Measurements from ENCODE around the gene SEC16A. TPM values are rescaled to one million over a fixed set of nuclear protein-coding genes. Genes with fewer than 3 reads are reported as not detected.

SEC16A gene
- total RNA-seq, 2 donors from 2014 or later, result 94.7 to 111 TPM

GRCh38 chr9:136401173-136401922 is 81.5 kb downstream of the SEC16A start:
- Histone ChIP-seq H3K36me3 (no peaks in the 10 kb centered on the region), H3K27ac (no peak overlapping the region), H3K4me3 (no peak overlapping the region), H3K9me3 (no peaks in the 10 kb centered on the region), H3K27me3 (replicated peaks; ENCODE audit: insufficient read depth) (no peaks in the 10 kb centered on the region), H3K4me1 (replicated peaks) (peaks cover 4% of the 10 kb centered on the region)
- no peak for TF ChIP-seq POLR2AphosphoS5 (IDR thresholded peaks at IDR 0.05)
- TF ChIP-seq CTCF (IDR thresholded peaks at IDR 0.05), result no peak
- TF ChIP-seq POLR2A (IDR thresholded peaks at IDR 0.05), result no peak
- intact Hi-C loops (cut with DNase I), result no loop called here
- WGBS, result 94% methylated on average over 18 of the region's 18 CpGs
- DNase-seq (ENCODE audit: low spot score), result no peak

GRCh38 chr9:136400038-136400834 is 82.6 kb downstream of the SEC16A start, which contains the start of gene SNAPC4:
Gene SNAPC4 (minus strand): TSS chr9:136400170. CDS start chr9:136398428, 1,742 bp downstream.
- peak; percentile 73 for DNase-seq (ENCODE audit: low spot score)
- Histone ChIP-seq H3K36me3 (peaks cover 0 to 5% of the 10 kb centered on the region in 2 donors), H3K27me3 (replicated peaks; ENCODE audit: insufficient read depth) (no peaks in the 10 kb centered on the region), H3K9me3 (no peaks in the 10 kb centered on the region), H3K27ac (peak within 1 kb of the TSS in 1 of 2 donors; percentile 57), H3K4me3 (peak within 1 kb of the TSS; percentile 71 to 95), H3K4me1 (replicated peaks) (peaks cover 12% of the 10 kb centered on the region)
- TF ChIP-seq CTCF (IDR thresholded peaks at IDR 0.05) (peak; percentile 94 to 99 (median 98)), POLR2AphosphoS5 (IDR thresholded peaks at IDR 0.05) (peak; percentile 75), POLR2A (IDR thresholded peaks at IDR 0.05) (peak; percentile 45)
- intact Hi-C loops (cut with DNase I), result no loop called here
- WGBS, result 7% methylated on average over 55 of the region's 71 CpGs

- 2% methylated on average over 33 of the region's 67 CpGs for WGBS
- peak overlapping the region; percentile 71 to 95 for H3K4me3 ChIP-seq
- peaks cover 6 to 11% of the 10 kb centered on the region in 2 donors for H3K36me3 ChIP-seq
- peaks cover 12% of the 10 kb centered on the region for H3K4me1 ChIP-seq (replicated peaks)
- DNase-seq (ENCODE audit: low spot score), result no peak
- H3K27me3 ChIP-seq (replicated peaks; ENCODE audit: insufficient read depth), result no peaks in the 10 kb centered on the region
- peak overlapping the region in 1 of 2 donors; percentile 57 for H3K27ac ChIP-seq
- intact Hi-C loops (cut with DNase I), result no loop called here
- TF ChIP-seq POLR2A (IDR thresholded peaks at IDR 0.05) (no peak), POLR2AphosphoS5 (IDR thresholded peaks at IDR 0.05) (no peak), CTCF (IDR thresholded peaks at IDR 0.05) (no peak)
- no peaks in the 10 kb centered on the region for H3K9me3 ChIP-seq
These were observed 83.4 kb downstream of the SEC16A start for GRCh38 chr9:136399176-136400037.

GRCh38 chr9:136398286-136398685 is 84.6 kb downstream of the SEC16A start:
- H3K9me3 ChIP-seq, result no peaks in the 10 kb centered on the region
- H3K4me3 ChIP-seq, result no peak overlapping the region
- 94% methylated on average over 12 of the region's 12 CpGs for WGBS
- no peaks in the 10 kb centered on the region for H3K27me3 ChIP-seq (replicated peaks; ENCODE audit: insufficient read depth)
- peaks cover 11 to 17% of the 10 kb centered on the region in 2 donors for H3K36me3 ChIP-seq
- no peak for DNase-seq (ENCODE audit: low spot score)
- no peak overlapping the region for H3K27ac ChIP-seq
- TF ChIP-seq POLR2A (IDR thresholded peaks at IDR 0.05), result no peak
- TF ChIP-seq CTCF (IDR thresholded peaks at IDR 0.05), result no peak
- no peak for TF ChIP-seq POLR2AphosphoS5 (IDR thresholded peaks at IDR 0.05)
- intact Hi-C loops (cut with DNase I), result no loop called here
- peaks cover 12% of the 10 kb centered on the region for H3K4me1 ChIP-seq (replicated peaks)
